Muscle layer of colon (tissue), 2 donors: ENCODE measurements around the gene TMEM53.
"Not testable (repeated sequence)": the region's sequence is repeated elsewhere in the genome, so short reads cannot be mapped to it uniquely, and the experiment has no call there.

Experiments used
- H3K27ac ChIP-seq: one replicate; pipeline ENCODE4 v1.7.0; 2013; ENCODE audit warnings: low read depth, mild to moderate bottlenecking, low read length, moderate library complexity
- H3K27me3 ChIP-seq, 2 donors: one replicate each; pipeline ENCODE4 v1.7.0; 2013; ENCODE audit warnings: low read length in 2 of 2, mild to moderate bottlenecking in 2 of 2; ENCODE audit not compliant: insufficient read depth in 2 of 2, control insufficient read depth in 1 of 2
- H3K36me3 ChIP-seq: one replicate; pipeline ENCODE4 v1.7.0; 2013; ENCODE audit warnings: mild to moderate bottlenecking, low read length; ENCODE audit not compliant: insufficient read depth
- H3K4me1 ChIP-seq: one replicate; pipeline ENCODE4 v1.7.0; 2013; ENCODE audit warnings: mild to moderate bottlenecking, low read length; ENCODE audit not compliant: insufficient read depth
- H3K4me3 ChIP-seq, 2 donors: one replicate each; pipeline ENCODE4 v1.7.0; 2013; ENCODE audit warnings: low read length in 2 of 2, low read depth in 1 of 2, mild to moderate bottlenecking in 1 of 2, moderate library complexity in 1 of 2
- H3K9ac ChIP-seq: one replicate; pipeline ENCODE4 v1.7.0; 2013; ENCODE audit warnings: low read length
- H3K9me3 ChIP-seq: one replicate; pipeline ENCODE4 v1.7.0; 2013; ENCODE audit warnings: mild to moderate bottlenecking, low read length
- donor health status: abdominal sarcoma.
- donor health status: Adenocarcinoma of cecum.

TMEM53 gene

GRCh38 chr1:44670751-44671640 lies 3.3 kb downstream of the TMEM53 start:
- H3K36me3 ChIP-seq: no peaks in the 10 kb centered on the region
- no peak overlapping the region for H3K27ac ChIP-seq
- no peak overlapping the region for H3K9ac ChIP-seq
- no peaks in the 10 kb centered on the region for H3K27me3 ChIP-seq
- no peak overlapping the region for H3K4me3 ChIP-seq
- H3K4me1 ChIP-seq: peaks cover 25% of the 10 kb centered on the region
- H3K9me3 ChIP-seq: no peaks in the 10 kb centered on the region

DNA sequence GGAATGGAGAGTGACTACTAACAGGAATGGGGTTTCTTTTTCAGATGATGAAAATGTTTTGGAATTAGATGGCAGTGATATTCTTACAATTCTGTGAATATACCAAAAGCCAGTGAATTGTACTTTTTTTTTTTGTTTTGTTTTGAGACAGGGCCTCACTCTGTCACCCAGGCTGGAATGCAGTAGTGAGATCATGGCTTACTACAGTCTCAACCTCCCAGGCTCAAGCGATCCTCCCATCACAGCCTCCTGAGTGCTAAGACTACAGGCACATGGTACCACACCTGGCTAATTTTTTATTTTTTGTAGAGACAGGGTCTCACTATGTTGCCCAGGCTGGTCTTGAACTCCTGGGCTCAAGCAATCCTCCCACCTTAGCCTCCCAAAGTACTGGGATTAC lies 7.6 kb downstream of the TMEM53 start:
- H3K36me3 ChIP-seq, H3K4me1 ChIP-seq, H3K9ac ChIP-seq, H3K9me3 ChIP-seq, H3K27me3 ChIP-seq, H3K4me3 ChIP-seq, H3K27ac ChIP-seq: not testable (repeated sequence)

- Histone ChIP-seq H3K4me1 (peaks cover 7% of the 10 kb centered on the region), H3K9ac (no peak overlapping the region), H3K4me3 (no peak overlapping the region), H3K36me3 (no peaks in the 10 kb centered on the region), H3K9me3 (no peaks in the 10 kb centered on the region), H3K27ac (no peak overlapping the region), H3K27me3 (no peaks in the 10 kb centered on the region)
These were observed 9.4 kb downstream of the TMEM53 start for GRCh38 chr1:44664730-44665370.

DNA sequence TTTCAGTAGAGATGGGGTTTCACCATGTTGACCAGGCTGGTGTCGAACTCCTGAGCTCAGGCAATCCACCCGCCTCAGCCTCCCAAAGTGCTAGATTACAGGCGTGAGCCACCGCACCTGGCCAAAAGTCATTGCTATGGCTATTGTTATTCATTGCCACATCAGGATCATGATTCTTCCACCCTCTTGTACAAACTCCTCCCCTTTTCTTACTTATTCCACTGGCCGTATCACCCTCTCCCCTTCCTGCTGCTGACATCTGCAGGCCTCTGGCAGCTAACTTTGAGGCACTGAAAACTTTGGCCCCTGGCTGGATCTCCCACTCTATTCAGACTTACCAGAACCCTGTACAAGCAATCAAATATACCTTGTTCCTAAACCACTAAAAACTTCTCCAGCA lies 10.9 kb downstream of the TMEM53 start:
- peaks cover 9% of the 10 kb centered on the region for H3K4me1 ChIP-seq
- no peak overlapping the region for H3K27ac ChIP-seq
- H3K4me3 ChIP-seq: no peak overlapping the region
- no peaks in the 10 kb centered on the region for H3K27me3 ChIP-seq
- no peak overlapping the region for H3K9ac ChIP-seq
- H3K9me3 ChIP-seq: no peaks in the 10 kb centered on the region
- H3K36me3 ChIP-seq: no peaks in the 10 kb centered on the region

DNA sequence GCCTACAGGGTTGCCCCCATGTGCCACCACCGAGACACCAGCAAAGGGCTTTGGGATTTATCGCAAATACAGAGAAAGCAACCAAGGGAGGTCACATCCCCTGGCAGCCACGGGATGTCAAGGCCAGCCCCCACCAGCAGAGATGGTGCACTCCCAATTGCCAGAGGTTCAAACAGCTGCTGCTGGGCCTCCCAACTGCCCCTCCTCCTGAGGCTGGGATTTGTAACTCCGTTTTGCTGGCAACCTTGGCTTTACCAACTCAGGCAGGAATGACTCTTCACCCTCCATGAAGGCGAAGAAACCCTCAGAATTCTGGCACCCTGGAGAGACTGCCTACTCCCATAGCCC lies 11.6 kb downstream of the TMEM53 start:
- Histone ChIP-seq H3K27me3 (no peaks in the 10 kb centered on the region), H3K9ac (no peak overlapping the region), H3K4me1 (peaks cover 9% of the 10 kb centered on the region), H3K36me3 (no peaks in the 10 kb centered on the region), H3K4me3 (no peak overlapping the region), H3K9me3 (no peaks in the 10 kb centered on the region), H3K27ac (no peak overlapping the region)

GRCh38 chr1:44661781-44662682 lies 12.2 kb downstream of the TMEM53 start:
- H3K4me1 ChIP-seq: peaks cover 9% of the 10 kb centered on the region
- H3K4me3 ChIP-seq: no peak overlapping the region
- H3K27me3 ChIP-seq: no peaks in the 10 kb centered on the region
- no peaks in the 10 kb centered on the region for H3K9me3 ChIP-seq
- H3K9ac ChIP-seq: no peak overlapping the region
- H3K27ac ChIP-seq: no peak overlapping the region
- no peaks in the 10 kb centered on the region for H3K36me3 ChIP-seq

- H3K36me3 ChIP-seq: no peaks in the 10 kb centered on the region
- H3K27ac ChIP-seq: no peak overlapping the region
- H3K4me3 ChIP-seq: no peak overlapping the region
- peaks cover 9% of the 10 kb centered on the region for H3K4me1 ChIP-seq
- no peak overlapping the region for H3K9ac ChIP-seq
- no peaks in the 10 kb centered on the region for H3K27me3 ChIP-seq
- no peaks in the 10 kb centered on the region for H3K9me3 ChIP-seq
These were observed 14.1 kb downstream of the TMEM53 start for GRCh38 chr1:44660176-44660575.

DNA sequence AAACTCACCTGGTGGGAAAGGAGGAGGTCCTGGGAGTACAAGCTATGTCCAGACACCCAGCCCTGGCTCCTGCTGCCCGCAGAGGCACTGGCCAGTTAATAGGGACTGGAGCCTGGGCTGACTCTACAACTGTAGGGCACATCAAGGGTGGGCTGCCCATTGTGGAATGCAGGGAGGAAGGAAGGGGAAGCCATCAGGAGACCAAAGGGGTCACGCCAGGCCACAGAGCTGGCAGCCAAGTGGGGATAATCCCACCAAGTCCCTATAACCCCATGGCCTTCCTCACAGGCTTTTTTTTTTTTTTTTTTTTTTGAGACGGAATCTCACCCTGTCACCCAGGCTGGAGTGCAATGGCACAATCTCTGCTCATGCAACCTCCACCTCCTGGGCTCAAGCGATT lies 14.7 kb downstream of the TMEM53 start:
- Histone ChIP-seq H3K9ac (no peak overlapping the region), H3K4me3 (no peak overlapping the region), H3K27ac (no peak overlapping the region), H3K9me3 (no peaks in the 10 kb centered on the region), H3K36me3 (no peaks in the 10 kb centered on the region), H3K4me1 (peaks cover 9% of the 10 kb centered on the region), H3K27me3 (no peaks in the 10 kb centered on the region)

GRCh38 chr1:44655609-44656008 lies 18.7 kb downstream of the TMEM53 start:
- H3K4me3 ChIP-seq: no peak overlapping the region
- H3K4me1 ChIP-seq: peaks cover 20% of the 10 kb centered on the region
- H3K36me3 ChIP-seq: peaks cover 13% of the 10 kb centered on the region
- H3K27me3 ChIP-seq: no peaks in the 10 kb centered on the region
- no peak overlapping the region for H3K9ac ChIP-seq
- H3K27ac ChIP-seq: no peak overlapping the region
- H3K9me3 ChIP-seq: no peaks in the 10 kb centered on the region

- no peak overlapping the region for H3K4me3 ChIP-seq
- H3K9ac ChIP-seq: no peak overlapping the region
- no peaks in the 10 kb centered on the region for H3K9me3 ChIP-seq
- H3K36me3 ChIP-seq: peaks cover 18% of the 10 kb centered on the region
- peaks cover 21% of the 10 kb centered on the region for H3K4me1 ChIP-seq
- H3K27me3 ChIP-seq: no peaks in the 10 kb centered on the region
- H3K27ac ChIP-seq: no peak overlapping the region
These were observed 19.6 kb downstream of the TMEM53 start for GRCh38 chr1:44654621-44655187.
